Stimulated activated CD4-positive, alpha-beta T cell treated with anti-CD3 and anti-CD28 coated beads, TNF-alpha, amount 100 ng/mL, for 48 hours (primary cell): ENCODE measurements around the gene VASN.
A peak's percentile ranks its signal among the peaks of the same experiment; 100 is the strongest.

ENCODE experiments used
- DNase-seq, 3 donors: peaks; one replicate each; pipeline ENCODE4 v3.0.0-alpha.2; 2020; ENCODE audit warnings: low read depth in 3 of 3

VASN gene

DNA sequence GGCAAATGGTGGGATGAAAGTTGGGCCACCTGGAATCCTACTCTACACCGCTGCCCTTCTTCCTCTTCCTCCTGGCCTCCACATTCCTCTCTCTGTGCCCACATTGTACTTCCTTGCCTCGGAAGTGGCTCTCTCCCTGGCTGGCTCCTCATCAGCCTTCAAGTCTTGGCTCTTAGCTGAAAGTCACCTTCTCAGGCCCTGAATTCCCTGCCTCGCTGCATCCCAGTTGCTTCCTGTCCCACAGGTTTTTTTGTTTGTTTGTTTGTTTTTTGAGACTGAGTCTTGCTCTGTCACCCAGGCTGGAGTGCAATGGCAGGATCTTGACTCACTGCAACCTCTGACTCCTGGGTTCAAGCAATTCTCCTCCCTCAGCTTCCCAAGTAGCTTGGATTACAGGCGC, 18.0 kb upstream of the VASN start:
- DNase-seq, result no peak

DNA sequence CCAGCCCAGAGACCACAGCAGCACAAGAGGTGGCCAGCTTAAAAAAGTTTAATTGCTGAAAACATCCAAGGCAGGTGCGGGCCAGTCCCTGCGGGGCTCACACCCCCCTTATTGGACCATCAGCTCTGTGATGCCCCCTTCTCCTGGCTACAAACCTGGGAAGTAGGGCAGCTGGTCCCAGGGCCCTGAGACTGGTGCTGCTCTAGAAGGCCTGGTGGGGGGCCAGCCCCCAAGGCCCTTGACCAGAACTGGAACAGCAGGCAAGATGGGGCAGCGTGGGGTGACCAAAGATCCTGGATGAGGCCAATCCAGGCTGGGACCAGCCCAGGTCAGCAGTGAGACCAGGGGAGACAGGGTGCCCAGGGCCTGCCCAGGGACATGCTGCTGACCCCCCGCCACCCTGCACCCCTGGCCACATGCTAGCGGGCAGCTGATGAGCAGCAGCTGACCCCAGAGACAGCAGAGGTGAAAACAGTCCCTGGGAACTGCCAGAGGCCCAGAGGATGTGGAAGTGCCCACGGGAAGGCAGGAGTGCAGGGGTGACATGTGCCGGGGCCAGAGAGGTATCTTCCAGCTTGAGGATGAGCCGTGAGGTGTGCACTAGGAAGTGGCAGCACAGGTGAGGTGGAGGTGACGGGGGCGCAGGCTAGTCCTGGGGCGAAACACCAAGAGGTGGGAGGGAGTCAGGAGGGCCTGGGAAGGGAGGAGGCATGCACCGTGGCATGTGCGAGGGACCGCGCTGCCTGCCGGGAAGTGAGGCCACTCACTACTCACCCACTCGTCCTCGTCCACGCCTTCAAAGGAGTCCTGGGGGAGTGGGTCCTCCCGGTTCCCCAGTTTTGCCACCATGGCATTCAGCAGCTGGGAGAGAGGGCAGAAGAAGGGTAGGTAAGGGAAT, 16.9 kb upstream of the VASN start:
- DNase-seq, result no peak

- DNase-seq, result no peak
Observed at GRCh38 chr16:4356820-4357219, 14.8 kb upstream of the VASN start.

DNA sequence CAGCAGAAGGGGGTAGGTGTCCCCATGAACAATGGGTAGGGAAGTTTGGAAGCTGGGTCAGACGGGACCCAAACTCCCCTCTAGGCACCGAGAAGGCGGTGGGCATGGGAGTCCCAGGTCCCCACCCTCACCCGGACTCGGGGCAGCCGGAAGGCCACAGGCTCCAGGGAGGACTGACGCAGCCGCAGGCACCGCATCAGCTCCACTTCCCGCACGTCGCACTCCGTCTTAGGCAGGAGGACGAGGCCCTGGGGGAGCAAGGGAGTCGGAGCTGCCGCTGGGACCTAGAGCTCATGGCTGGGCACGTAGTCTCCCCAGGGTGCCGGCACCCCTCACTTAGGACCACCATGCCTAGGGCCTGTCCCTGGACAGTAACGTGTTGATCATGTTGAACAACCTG, 13.4 kb upstream of the VASN start:
- no peak for DNase-seq

DNA sequence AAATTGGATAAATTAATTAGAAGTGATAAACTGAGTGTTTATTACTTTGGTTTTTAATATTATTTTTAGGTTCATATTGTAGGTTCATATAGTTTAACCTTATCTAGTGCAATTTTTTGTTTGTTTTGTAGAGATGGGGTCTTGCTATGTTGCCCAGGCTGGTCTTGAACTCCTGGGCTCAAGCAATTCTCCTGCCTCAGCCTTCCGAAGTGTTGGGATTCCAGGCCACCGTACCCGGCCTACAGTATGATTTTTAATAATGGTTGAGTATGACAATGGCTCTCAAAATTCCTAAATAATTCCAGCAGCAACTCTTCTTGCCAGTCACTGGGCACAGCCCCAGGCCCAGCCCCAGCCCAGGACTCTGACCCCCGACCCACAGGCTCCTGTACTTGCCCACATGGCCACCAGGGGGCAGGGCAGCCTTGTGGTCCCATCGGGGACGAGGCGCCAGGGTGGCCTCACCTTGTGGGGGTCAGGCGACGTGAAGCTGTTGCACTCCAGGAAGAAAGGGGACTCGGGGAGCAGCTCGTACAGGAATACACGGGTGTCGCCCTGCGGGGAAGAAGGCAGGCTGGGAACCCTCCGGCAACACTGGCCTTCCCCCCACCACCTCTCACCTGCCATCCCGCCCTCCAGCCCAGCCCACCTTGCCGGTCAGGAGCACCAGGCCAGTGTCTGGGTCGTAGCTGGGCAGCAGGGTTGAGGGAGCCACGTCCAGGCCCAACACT, 12.7 kb upstream of the VASN start:
- peak; percentile 19 to 52 (median 44) for DNase-seq

DNA sequence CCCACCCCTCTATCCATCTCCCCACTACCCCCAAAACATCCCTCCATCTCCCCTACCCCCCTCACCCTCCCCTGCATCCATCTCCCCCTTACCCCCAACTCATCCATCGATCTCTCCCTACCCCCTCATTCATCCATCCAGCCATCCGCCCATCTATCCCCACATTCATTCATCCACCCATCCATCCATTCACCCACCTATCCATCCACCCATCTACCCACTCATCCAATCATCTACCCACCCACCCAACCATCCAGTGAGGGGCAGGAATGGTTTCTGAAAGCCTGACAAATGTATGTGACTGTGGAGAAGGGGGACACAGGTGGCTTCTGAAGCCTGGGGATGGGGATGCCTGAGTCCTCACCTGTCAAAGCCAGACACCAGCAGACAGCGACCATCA, 11.7 kb upstream of the VASN start:
- no peak for DNase-seq

DNA sequence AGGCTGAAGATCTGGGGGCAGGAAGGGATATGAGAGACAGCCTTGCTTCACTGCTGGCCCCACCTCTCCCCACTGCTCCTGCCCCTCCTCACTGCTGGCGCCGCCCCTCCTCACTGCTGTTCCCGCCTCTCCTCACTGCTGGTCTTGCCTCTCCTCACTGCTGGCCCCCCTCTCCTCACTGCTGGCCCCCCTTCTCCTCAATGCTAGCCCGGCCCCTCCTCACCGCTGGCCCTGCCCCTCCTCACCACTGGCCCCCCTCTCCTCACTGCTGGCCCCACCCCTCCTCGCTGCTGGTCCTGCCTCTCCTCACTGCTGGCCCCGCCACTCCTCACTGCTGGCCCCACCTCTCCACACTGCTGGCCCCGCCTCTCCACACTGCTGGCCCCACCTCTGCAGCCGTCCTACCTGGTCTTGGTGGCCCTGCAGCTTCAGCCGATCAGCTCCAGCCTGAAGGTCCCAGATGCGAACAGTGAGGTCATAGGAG, 11.1 kb upstream of the VASN start:
- DNase-seq, result no peak

- DNase-seq, result no peak
Observed at GRCh38 chr16:4361033-4361943, 10.4 kb upstream of the VASN start.

- DNase-seq, result no peak
Observed at GRCh38 chr16:4361944-4362311, 9.7 kb upstream of the VASN start.

DNA sequence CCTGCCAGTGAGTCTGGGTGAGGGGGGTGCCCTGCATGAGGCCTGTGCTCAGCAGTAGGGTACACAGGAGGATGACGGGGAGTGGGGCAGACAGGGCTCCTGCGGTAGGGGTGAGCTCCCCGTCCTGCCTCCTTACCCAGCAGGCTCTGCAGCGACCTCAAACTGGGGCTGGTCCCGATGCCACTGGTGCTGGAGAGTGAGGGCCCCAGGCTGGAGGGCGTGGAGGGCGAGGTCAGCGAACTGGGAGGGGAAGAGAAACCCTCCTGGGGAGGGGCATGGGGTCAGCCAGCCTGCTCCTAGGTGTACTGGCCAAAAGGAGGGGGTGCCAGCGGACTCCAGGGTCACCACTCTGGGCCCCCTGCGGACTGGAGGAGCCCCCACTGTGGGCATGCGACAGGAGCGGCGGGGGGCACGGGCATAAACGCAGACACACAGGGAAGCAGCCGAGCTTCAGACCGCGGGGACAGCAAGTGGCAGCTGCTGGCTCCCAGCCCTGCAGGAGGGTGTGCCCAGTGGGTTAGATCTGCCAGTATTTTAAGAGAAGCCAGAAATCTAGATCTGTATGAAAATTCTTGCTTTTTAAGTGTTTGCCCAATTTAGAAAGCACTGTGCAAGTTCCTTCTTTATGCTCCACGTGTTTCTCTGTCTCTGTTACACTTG, 9.0 kb upstream of the VASN start:
- DNase-seq, result no peak

- no peak for DNase-seq
Observed at GRCh38 chr16:4364196-4365013, 7.2 kb upstream of the VASN start.

- no peak for DNase-seq
Observed at GRCh38 chr16:4365014-4365406, 6.6 kb upstream of the VASN start.

GRCh38 chr16:4365615-4366014, 6.0 kb upstream of the VASN start:
- no peak for DNase-seq

DNA sequence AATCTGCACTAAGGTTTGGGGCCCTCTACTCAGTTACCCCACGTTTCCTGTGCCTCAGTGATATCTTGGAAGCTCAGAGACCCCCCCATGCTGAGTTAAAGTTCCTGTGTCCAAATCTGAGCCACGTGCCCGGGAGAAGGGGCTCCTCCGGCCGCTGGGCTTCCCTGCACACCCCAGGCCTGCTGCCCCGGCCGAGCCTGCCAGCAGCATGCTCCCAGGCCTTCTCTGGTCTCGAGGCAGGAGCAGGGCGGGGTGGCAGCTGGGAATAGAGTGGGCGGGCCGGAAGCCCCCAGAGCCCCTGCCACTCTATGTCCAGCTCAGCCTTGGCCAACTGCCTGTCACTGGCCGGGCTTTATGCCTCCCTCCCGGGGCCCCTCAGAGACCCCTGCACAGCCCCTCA, 5.6 kb upstream of the VASN start:
- DNase-seq, result no peak

GRCh38 chr16:4367393-4367856, 4.2 kb upstream of the VASN start:
- DNase-seq, result no peak

- no peak for DNase-seq
Observed at GRCh38 chr16:4369007-4369733, 2.5 kb upstream of the VASN start.

DNA sequence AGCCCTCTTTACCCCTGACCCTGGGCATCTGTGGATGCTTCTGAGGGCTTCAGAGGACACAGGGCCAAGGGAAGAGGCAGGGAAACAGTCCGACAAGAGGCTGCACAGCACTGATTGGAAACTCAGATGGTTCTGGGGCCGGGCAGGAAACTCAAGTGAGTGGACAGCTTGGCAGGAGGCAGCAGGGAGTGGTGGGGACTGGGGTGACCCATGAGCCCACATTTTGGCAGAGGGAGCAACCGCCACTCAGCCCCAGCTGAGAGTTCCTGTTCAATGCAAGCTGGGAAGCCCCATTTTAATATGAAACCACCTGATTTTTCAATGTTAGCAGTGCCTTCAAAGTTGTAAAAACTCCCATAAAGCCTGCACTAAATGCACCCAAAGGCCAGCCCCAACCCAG, 1.5 kb upstream of the VASN start:
- no peak for DNase-seq

DNA sequence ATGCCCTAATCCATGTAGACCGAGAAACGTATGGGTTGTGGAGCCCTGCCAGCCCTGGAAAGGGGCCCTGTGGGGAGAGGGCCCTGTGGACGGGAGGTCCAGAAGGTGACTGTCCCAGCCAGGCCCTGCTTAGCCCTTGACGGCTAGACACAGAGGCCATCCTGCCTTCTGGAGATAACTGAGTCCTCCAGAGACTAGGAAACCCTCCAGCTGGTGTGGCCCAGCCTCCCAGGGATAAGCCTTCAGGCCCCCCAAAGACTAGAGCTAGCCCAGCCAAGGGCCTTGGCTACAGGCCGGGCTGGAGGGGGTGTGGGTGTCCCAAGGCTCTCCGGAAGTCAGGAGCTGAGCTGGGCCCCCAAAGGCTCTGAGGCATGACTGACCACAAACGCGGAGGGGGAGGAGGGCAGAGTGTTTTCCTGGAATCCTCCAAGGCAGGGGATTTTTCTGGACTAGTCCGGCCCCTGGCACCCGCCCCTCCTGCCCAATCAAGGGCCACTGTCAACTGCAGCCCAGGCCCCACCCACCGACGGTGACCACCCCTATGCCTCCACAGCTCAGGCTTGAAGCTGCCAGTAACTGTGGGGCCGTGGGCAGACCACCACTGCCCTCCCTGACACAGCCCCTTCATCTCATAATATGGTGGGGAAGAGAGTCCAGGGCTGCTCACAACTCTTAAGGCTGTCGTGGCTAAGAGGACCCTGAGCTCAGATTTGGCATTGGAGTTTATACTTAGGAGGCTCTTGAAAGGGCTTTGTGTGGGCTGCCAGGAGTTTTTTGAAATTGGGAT, 885 bp upstream of the VASN start:
- DNase-seq, result no peak

GRCh38 chr16:4372001-4372577, 441 bp downstream of the VASN start:
- DNase-seq, result no peak
